ENCODE data around the gene HMGB3.

DNA sequence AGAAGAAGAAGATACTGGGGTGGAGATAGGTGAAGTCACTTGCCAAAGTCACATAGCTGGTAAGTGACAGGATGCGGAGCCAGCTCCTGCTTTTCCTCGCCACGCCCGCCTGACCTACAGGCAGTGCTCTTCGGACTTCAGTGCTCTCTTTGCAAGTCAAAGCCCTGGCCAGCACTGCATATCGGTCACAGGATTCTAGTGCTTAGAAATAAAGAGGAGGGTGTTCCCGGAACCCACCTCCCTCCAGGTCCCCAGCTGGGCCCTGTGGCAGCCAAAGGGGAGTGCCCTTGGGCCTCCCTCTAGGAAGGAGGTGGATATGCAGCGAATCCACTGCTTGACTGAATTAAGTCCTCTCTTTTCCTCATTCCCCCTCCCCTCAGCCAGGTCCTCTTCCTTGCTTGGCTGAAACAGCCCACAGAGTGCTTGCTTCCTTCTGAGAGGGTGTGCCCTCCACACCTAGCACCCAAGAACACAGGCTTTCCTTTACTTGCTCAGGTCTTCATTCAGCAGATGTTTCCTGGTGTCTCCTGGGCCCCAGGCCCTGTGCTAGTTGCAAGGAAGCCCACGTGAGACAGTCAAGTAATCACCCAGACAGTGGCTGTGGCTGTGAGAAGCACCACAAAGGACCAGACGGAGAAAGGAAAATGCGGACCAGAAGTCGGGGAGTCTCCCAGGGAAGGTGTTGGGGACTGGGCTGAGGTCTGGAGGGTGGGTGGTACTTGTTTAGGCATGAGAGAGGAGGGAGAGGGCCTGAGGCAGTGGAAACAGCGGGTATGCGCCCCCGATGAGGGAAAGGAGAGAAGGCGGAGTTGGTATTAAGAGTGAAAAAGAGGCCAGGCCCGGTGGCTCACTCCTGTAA, 14.0 kb upstream of the HMGB3 start:
- TF ChIP-seq EZH2phosphoT487 (IDR thresholded peaks at IDR 0.05; ENCODE audit: insufficient read depth, low read depth) (no peak), EZH2 (IDR thresholded peaks at IDR 0.05; ENCODE audit: insufficient read depth, poor library complexity, severe bottlenecking) (no peak)

Data from GM23248 (cell line).